Measurements from ENCODE around the gene DPH1. TPM values are rescaled to one million over a fixed set of nuclear protein-coding genes. Genes with fewer than 3 reads are reported as not detected.

DPH1 gene
- total RNA-seq, 3 donors from 2014 or later (not counting 1 experiment from before 2014, with no cell fraction given), result 60.2 to 65.2 (median 63.2) TPM

- Mint-ChIP-seq H3K4me3 (no peak overlapping the region), H3K27ac (no peak overlapping the region), H3K9me3 (no peaks in the 10 kb centered on the region), H3K27me3 (ENCODE audit: low read depth in 2 of 2) (no peaks in the 10 kb centered on the region), H3K36me3 (no peaks in the 10 kb centered on the region), H3K4me1 (peaks cover 11% of the 10 kb centered on the region in 2 donors)
- intact Hi-C loops (cut with micrococcal nuclease), result loop anchor here (10.0 kb wide), 1 partner anchor 320 kb away; the partner anchor contains the start of gene TLCD2
- WGBS (ENCODE audit: insufficient coverage), result 71% methylated on average over 6 of the region's 9 CpGs
- DNase-seq (no peak), ATAC-seq (no peak)
- Histone ChIP-seq H3K27me3 (ENCODE audit: control insufficient read depth, insufficient read depth, low read length) (no peaks in the 10 kb centered on the region), H3K4me1 (ENCODE audit: control insufficient read depth, insufficient read depth, low read length) (peaks cover 14% of the 10 kb centered on the region), H3K4me3 (ENCODE audit: low read length) (no peak overlapping the region), H3K27ac (ENCODE audit: low read length) (no peak overlapping the region), H3K9me3 (ENCODE audit: control insufficient read depth, insufficient read depth, low read length) (no peaks in the 10 kb centered on the region), H3K36me3 (ENCODE audit: control insufficient read depth, insufficient read depth, low read length) (peaks cover 29% of the 10 kb centered on the region)
- TF ChIP-seq CTCF (IDR thresholded peaks at IDR 0.05), result no peak
Measured at GRCh38 chr17:2034806-2035540, 5.0 kb downstream of the DPH1 start.

GRCh38 chr17:2035541-2036488 is 5.9 kb downstream of the DPH1 start:
- H3K4me3 ChIP-seq (ENCODE audit: low read length), result no peak overlapping the region
- WGBS (ENCODE audit: insufficient coverage), result 97% methylated on average over 28 of the region's 29 CpGs
- peaks cover 29% of the 10 kb centered on the region for H3K36me3 ChIP-seq (ENCODE audit: control insufficient read depth, insufficient read depth, low read length)
- H3K27ac ChIP-seq (ENCODE audit: low read length), result no peak overlapping the region
- no peak overlapping the region for H3K4me3 Mint-ChIP-seq
- DNase-seq, result no peak
- intact Hi-C loops (cut with micrococcal nuclease), result loop anchor here (10.0 kb wide), 1 partner anchor 321 kb away; the partner anchor contains the start of gene TLCD2
- H3K4me1 ChIP-seq (ENCODE audit: control insufficient read depth, insufficient read depth, low read length), result peaks cover 8% of the 10 kb centered on the region
- no peaks in the 10 kb centered on the region for H3K9me3 Mint-ChIP-seq
- peaks cover 2 to 3% of the 10 kb centered on the region in 2 donors for H3K4me1 Mint-ChIP-seq
- TF ChIP-seq CTCF (IDR thresholded peaks at IDR 0.05), result no peak
- no peaks in the 10 kb centered on the region for H3K27me3 Mint-ChIP-seq (ENCODE audit: low read depth in 2 of 2)
- no peaks in the 10 kb centered on the region for H3K36me3 Mint-ChIP-seq
- H3K27ac Mint-ChIP-seq, result no peak overlapping the region
- ATAC-seq, result no peak
- H3K9me3 ChIP-seq (ENCODE audit: control insufficient read depth, insufficient read depth, low read length), result no peaks in the 10 kb centered on the region
- no peaks in the 10 kb centered on the region for H3K27me3 ChIP-seq (ENCODE audit: control insufficient read depth, insufficient read depth, low read length)

- Mint-ChIP-seq H3K36me3 (no peaks in the 10 kb centered on the region), H3K4me3 (no peak overlapping the region), H3K9me3 (no peaks in the 10 kb centered on the region), H3K27me3 (ENCODE audit: low read depth in 2 of 2) (no peaks in the 10 kb centered on the region), H3K4me1 (peaks cover 4% of the 10 kb centered on the region in 2 donors), H3K27ac (no peak overlapping the region)
- Histone ChIP-seq H3K27ac (ENCODE audit: low read length) (no peak overlapping the region), H3K9me3 (ENCODE audit: control insufficient read depth, insufficient read depth, low read length) (no peaks in the 10 kb centered on the region), H3K36me3 (ENCODE audit: control insufficient read depth, insufficient read depth, low read length) (peaks cover 29% of the 10 kb centered on the region), H3K27me3 (ENCODE audit: control insufficient read depth, insufficient read depth, low read length) (no peaks in the 10 kb centered on the region), H3K4me3 (ENCODE audit: low read length) (no peak overlapping the region), H3K4me1 (ENCODE audit: control insufficient read depth, insufficient read depth, low read length) (peaks cover 9% of the 10 kb centered on the region)
- 97% methylated on average over 10 of the region's 10 CpGs for WGBS (ENCODE audit: insufficient coverage)
- intact Hi-C loops (cut with micrococcal nuclease), result loop anchor here (10.0 kb wide), 1 partner anchor 322 kb away; the partner anchor contains the start of gene TLCD2
- DNase-seq (no peak), ATAC-seq (no peak)
- no peak for TF ChIP-seq CTCF (IDR thresholded peaks at IDR 0.05)
Measured at GRCh38 chr17:2037155-2037554, 7.2 kb downstream of the DPH1 start.

Data from natural killer cell (primary cell).